ENCODE results near the gene CIDEB. TPM values are rescaled to one million over a fixed set of nuclear protein-coding genes. Genes with fewer than 3 reads are reported as not detected.

Gene CIDEB
- total and polyA plus RNA-seq, 2 of the 13 experiments (the other 11 are each of a cell fraction or from before 2014, with no cell fraction given) = 35.8 to 110 TPM

GRCh38 chr14:24260026-24260779, 47.6 kb downstream of the CIDEB start (continued):
- TF ChIP-seq HINFP (CRISPR knock-in tag; IDR thresholded peaks at IDR 0.05; ENCODE audit: low read depth) (peak; percentile 29; the same call in 1 of the 2 replicates), HMGA1 (CRISPR knock-in tag; conservative IDR thresholded peaks at IDR 0.05) (no peak), ZNF766 (CRISPR knock-in tag; IDR thresholded peaks at IDR 0.05; ENCODE audit: borderline replicate concordance) (no peak), ZNF235 (CRISPR knock-in tag; IDR thresholded peaks at IDR 0.05; ENCODE audit: borderline replicate concordance) (no peak), NFE2L1 (CRISPR knock-in tag; IDR thresholded peaks at IDR 0.05; ENCODE audit: borderline replicate concordance) (no peak), ZNF670 (CRISPR knock-in tag; IDR thresholded peaks at IDR 0.05; ENCODE audit: borderline replicate concordance) (no peak), ZNF644 (CRISPR knock-in tag; IDR thresholded peaks at IDR 0.05; ENCODE audit: low read depth) (no peak), HMGXB4 (CRISPR knock-in tag; IDR thresholded peaks at IDR 0.05; ENCODE audit: borderline replicate concordance in 1 of 2, low read depth in 1 of 2) (no peak), ZC3H4 (CRISPR knock-in tag; IDR thresholded peaks at IDR 0.05; ENCODE audit: borderline replicate concordance) (no peak), NFIB (CRISPR knock-in tag; IDR thresholded peaks at IDR 0.05; ENCODE audit: borderline replicate concordance) (peak; percentile 73; the same call in 1 of the 2 replicates), ZZZ3 (CRISPR knock-in tag; IDR thresholded peaks at IDR 0.05; ENCODE audit: borderline replicate concordance) (no peak), ZNF34 (CRISPR knock-in tag; IDR thresholded peaks at IDR 0.05; ENCODE audit: borderline replicate concordance) (no peak), CHD2 (IDR thresholded peaks at IDR 0.05; ENCODE audit: low read depth, low read length) (no peak), ATF1 (CRISPR knock-in tag; IDR thresholded peaks at IDR 0.05) (no peak), SALL2 (CRISPR knock-in tag; IDR thresholded peaks at IDR 0.05) (no peak)
- TF ChIP-seq, protein P1, sequence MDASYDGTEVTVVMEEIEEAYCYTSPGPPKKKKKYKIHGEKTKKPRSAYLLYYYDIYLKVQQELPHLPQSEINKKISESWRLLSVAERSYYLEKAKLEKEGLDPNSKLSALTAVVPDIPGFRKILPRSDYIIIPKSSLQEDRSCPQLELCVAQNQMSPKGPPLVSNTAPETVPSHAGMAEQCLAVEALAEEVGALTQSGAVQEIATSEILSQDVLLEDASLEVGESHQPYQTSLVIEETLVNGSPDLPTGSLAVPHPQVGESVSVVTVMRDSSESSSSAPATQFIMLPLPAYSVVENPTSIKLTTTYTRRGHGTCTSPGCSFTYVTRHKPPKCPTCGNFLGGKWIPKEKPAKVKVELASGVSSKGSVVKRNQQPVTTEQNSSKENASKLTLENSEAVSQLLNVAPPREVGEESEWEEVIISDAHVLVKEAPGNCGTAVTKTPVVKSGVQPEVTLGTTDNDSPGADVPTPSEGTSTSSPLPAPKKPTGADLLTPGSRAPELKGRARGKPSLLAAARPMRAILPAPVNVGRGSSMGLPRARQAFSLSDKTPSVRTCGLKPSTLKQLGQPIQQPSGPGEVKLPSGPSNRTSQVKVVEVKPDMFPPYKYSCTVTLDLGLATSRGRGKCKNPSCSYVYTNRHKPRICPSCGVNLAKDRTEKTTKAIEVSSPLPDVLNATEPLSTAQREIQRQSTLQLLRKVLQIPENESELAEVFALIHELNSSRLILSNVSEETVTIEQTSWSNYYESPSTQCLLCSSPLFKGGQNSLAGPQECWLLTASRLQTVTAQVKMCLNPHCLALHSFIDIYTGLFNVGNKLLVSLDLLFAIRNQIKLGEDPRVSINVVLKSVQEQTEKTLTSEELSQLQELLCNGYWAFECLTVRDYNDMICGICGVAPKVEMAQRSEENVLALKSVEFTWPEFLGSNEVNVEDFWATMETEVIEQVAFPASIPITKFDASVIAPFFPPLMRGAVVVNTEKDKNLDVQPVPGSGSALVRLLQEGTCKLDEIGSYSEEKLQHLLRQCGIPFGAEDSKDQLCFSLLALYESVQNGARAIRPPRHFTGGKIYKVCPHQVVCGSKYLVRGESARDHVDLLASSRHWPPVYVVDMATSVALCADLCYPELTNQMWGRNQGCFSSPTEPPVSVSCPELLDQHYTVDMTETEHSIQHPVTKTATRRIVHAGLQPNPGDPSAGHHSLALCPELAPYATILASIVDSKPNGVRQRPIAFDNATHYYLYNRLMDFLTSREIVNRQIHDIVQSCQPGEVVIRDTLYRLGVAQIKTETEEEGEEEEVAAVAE (CRISPR knock-in tag; IDR thresholded peaks at IDR 0.05; ENCODE audit: borderline replicate concordance) = no peak
- TF ChIP-seq, protein P2, sequence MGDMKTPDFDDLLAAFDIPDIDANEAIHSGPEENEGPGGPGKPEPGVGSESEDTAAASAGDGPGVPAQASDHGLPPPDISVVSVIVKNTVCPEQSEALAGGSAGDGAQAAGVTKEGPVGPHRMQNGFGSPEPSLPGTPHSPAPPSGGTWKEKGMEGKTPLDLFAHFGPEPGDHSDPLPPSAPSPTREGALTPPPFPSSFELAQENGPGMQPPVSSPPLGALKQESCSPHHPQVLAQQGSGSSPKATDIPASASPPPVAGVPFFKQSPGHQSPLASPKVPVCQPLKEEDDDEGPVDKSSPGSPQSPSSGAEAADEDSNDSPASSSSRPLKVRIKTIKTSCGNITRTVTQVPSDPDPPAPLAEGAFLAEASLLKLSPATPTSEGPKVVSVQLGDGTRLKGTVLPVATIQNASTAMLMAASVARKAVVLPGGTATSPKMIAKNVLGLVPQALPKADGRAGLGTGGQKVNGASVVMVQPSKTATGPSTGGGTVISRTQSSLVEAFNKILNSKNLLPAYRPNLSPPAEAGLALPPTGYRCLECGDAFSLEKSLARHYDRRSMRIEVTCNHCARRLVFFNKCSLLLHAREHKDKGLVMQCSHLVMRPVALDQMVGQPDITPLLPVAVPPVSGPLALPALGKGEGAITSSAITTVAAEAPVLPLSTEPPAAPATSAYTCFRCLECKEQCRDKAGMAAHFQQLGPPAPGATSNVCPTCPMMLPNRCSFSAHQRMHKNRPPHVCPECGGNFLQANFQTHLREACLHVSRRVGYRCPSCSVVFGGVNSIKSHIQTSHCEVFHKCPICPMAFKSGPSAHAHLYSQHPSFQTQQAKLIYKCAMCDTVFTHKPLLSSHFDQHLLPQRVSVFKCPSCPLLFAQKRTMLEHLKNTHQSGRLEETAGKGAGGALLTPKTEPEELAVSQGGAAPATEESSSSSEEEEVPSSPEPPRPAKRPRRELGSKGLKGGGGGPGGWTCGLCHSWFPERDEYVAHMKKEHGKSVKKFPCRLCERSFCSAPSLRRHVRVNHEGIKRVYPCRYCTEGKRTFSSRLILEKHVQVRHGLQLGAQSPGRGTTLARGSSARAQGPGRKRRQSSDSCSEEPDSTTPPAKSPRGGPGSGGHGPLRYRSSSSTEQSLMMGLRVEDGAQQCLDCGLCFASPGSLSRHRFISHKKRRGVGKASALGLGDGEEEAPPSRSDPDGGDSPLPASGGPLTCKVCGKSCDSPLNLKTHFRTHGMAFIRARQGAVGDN (CRISPR knock-in tag; IDR thresholded peaks at IDR 0.05) = peak; percentile 78

Measured in HepG2 (cell line).